Measurements from ENCODE around the gene ADGRG6. TPM values are rescaled to one million over a fixed set of nuclear protein-coding genes. Genes with fewer than 3 reads are reported as not detected.

Gene ADGRG6
- total RNA-seq, 1 experiment from 2014 or later = 2.5 TPM

- Mint-ChIP-seq H3K27ac (no peak overlapping the region), H3K27me3 (ENCODE audit: low read depth) (no peaks in the 10 kb centered on the region), H3K4me3 (no peak overlapping the region), H3K4me1 (peaks cover 3 to 20% of the 10 kb centered on the region in 2 experiments; a peak in 3 of 4 replicates), H3K36me3 (ENCODE audit: insufficient read depth in 1 of 3, low read depth in 3 of 3) (no peaks in the 10 kb centered on the region; a peak in 1 of 7 replicates), H3K9me3 (no peaks in the 10 kb centered on the region)
- Histone ChIP-seq H3K9me3 (ENCODE audit: control insufficient read depth, low read depth, low read length) (no peaks in the 10 kb centered on the region), H3K27ac (ENCODE audit: insufficient read length, low read depth, low read length) (no peak overlapping the region), H2BK5ac (ENCODE audit: insufficient read length, low read length) (no peak overlapping the region), H3T11ph (ENCODE audit: low read length) (no peak overlapping the region), H4K20me1 (ENCODE audit: control insufficient read depth, insufficient read depth, insufficient read length) (no peaks in the 10 kb centered on the region), H2BK20ac (ENCODE audit: low read depth, low read length, poor library complexity, severe bottlenecking) (no peak overlapping the region), H3K23me2 (ENCODE audit: insufficient read length, low read depth, low read length, poor library complexity, severe bottlenecking) (no peaks in the 10 kb centered on the region), H3K4ac (ENCODE audit: low read depth, low read length) (no peak overlapping the region), H3K14ac (ENCODE audit: insufficient read depth, low read length) (no peak overlapping the region), H3K4me1 (ENCODE audit: insufficient read depth, low read length) (no peaks in the 10 kb centered on the region), H4K5ac (ENCODE audit: insufficient read length, low read depth, low read length) (no peak overlapping the region), H3K18ac (ENCODE audit: insufficient read length, low read depth, low read length) (no peak overlapping the region), H4K91ac (ENCODE audit: insufficient read length, low read depth, low read length) (no peak overlapping the region), H4K8ac (replicated peaks; ENCODE audit: insufficient read length, low read depth, low read length) (no peak overlapping the region), H3K56ac (ENCODE audit: insufficient read length, low read depth, low read length) (no peak overlapping the region), H2AK5ac (ENCODE audit: insufficient read length, low read length) (no peak overlapping the region), H3K27me3 (ENCODE audit: insufficient read depth, low read length) (no peaks in the 10 kb centered on the region), H3K23ac (ENCODE audit: insufficient read length, low read depth, low read length) (no peak overlapping the region), H2BK15ac (ENCODE audit: low read depth, low read length) (no peak overlapping the region), H3K9ac (ENCODE audit: extremely low read depth, insufficient read length, low read length) (no peak overlapping the region), H3K4me2 (ENCODE audit: insufficient read depth, insufficient read length, low read length) (no peak overlapping the region), H2AFZ (ENCODE audit: low read length) (no peak overlapping the region), H3K79me1 (ENCODE audit: insufficient read depth, low read depth, low read length, poor library complexity, severe bottlenecking) (no peaks in the 10 kb centered on the region), H2BK12ac (ENCODE audit: insufficient read length, low read depth, low read length) (no peak overlapping the region), H3K79me2 (ENCODE audit: insufficient read depth, low read length) (no peaks in the 10 kb centered on the region), H2BK120ac (ENCODE audit: low read depth, low read length, poor library complexity, severe bottlenecking) (no peak overlapping the region)
- WGBS (ENCODE audit: extremely low coverage, insufficient read length, low lambda C conversion rate) = no CpG with 5 or more reads among the region's 3 CpGs
- DNase-seq = no peak
- no peak for TF ChIP-seq CTCF (conservative IDR thresholded peaks at IDR 0.05)
Measured at GRCh38 chr6:142329486-142330113, 27.8 kb downstream of the ADGRG6 start.
